Activated B cell treated with CpG ODN at 0.5 μM for 24 hours (primary cell): ENCODE results near the gene ESM1. TPM values are rescaled to one million over a fixed set of nuclear protein-coding genes. Genes with fewer than 3 reads are reported as not detected.

ENCODE experiments used
- ATAC-seq: fragments of 200-7000 bp; cut with Tn5 transposase; one replicate; pipeline ENCODE4 v1.10.0; 2021; ENCODE audit warnings: low read depth, mild to moderate bottlenecking, moderate library complexity
- CTCF ChIA-PET: fragments of 350-600 bp; sonication (Branson Sonifier 250); formaldehyde crosslinking; loops from one replicate; lab custom pipeline; 2021; ENCODE audit warnings: antibody characterized with exemption; lab: Charles Lee
- POLR2A ChIA-PET: fragments of 350-600 bp; sonication (Branson Sonifier 250); formaldehyde crosslinking; loops from one replicate; lab custom pipeline; 2021; ENCODE audit warnings: antibody characterized with exemption; lab: Charles Lee
- DNase-seq: peaks from one replicate; pipeline ENCODE4 v3.0.0; 2022
- H3K27ac Mint-ChIP-seq: one replicate; pipeline ENCODE4 v1.8.0; 2020; ENCODE audit warnings: mixed read lengths
- H3K27me3 Mint-ChIP-seq: one replicate; pipeline ENCODE4 v1.8.0; 2021; ENCODE audit warnings: mixed read lengths
- H3K36me3 Mint-ChIP-seq: one replicate; pipeline ENCODE4 v1.8.0; 2021; ENCODE audit warnings: low read depth, mixed read lengths
- H3K4me1 Mint-ChIP-seq: one replicate; pipeline ENCODE4 v1.8.0; 2021; ENCODE audit warnings: mixed read lengths
- H3K4me3 Mint-ChIP-seq: one replicate; pipeline ENCODE4 v1.8.0; 2020; ENCODE audit warnings: mild to moderate bottlenecking, mixed read lengths
- H3K9me3 Mint-ChIP-seq: one replicate; pipeline ENCODE4 v1.8.0; 2020; ENCODE audit warnings: mixed read lengths
- CTCF ChIP-seq: fragments of 200-600 bp; IDR thresholded peaks from one replicate; pipeline ENCODE4 v1.8.0; 2022; ENCODE audit warnings: antibody characterized with exemption, mild to moderate bottlenecking
- intact Hi-C: fragments of 100-400 bp; cut with micrococcal nuclease; formaldehyde crosslinking; loops from one replicate; pipeline ENCODE4 v1.15.1; 2024
- total RNA-seq: library from RNA; stranded (reverse); gene quantifications from 2 replicates; pipeline ENCODE4 v1.2.3, GENCODE V29; 2022

The ESM1 gene
- total RNA-seq, 1 donor from 2014 or later = not detected

GRCh38 chr5:54986269-54986654 lies 869 bp upstream of the ESM1 start:
- intact Hi-C loops = no loop called here
- DNase-seq (no peak), ATAC-seq (no peak)
- Mint-ChIP-seq H3K4me1 (no peaks in the 10 kb centered on the region), H3K27me3 (peaks cover 27% of the 10 kb centered on the region), H3K9me3 (no peaks in the 10 kb centered on the region), H3K36me3 (no peaks in the 10 kb centered on the region), H3K27ac (no peak overlapping the region), H3K4me3 (no peak overlapping the region)
- ChIA-PET POLR2A (no interaction called here), CTCF (no interaction called here)
- no peak for TF ChIP-seq CTCF

DNA sequence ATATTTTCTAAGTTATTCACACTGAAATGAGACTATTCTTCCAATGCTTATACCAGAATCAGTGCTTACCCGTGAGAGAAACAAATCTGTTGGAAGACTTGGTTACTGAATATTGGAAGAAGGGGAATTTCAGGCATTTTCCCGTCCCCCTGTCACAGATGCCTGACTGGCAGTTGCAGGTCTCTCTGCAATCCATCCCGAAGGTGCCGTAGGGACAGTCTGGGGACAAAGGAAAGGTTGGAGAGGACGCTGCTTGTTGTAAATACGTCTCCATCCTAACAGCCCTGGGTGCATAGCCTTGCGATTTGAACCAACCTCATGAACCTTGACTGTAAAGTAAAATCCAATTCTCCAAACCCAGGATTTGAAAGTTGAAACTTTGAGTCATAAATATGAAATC lies 3.5 kb downstream of the ESM1 start:
- Mint-ChIP-seq H3K4me1 (no peaks in the 10 kb centered on the region), H3K27me3 (peaks cover 34% of the 10 kb centered on the region), H3K4me3 (no peak overlapping the region), H3K27ac (no peak overlapping the region), H3K9me3 (no peaks in the 10 kb centered on the region), H3K36me3 (no peaks in the 10 kb centered on the region)
- CTCF ChIA-PET = no interaction called here
- intact Hi-C loops = no loop called here
- no peak for DNase-seq
- TF ChIP-seq CTCF = no peak
- POLR2A ChIA-PET = no interaction called here
- ATAC-seq = no peak

DNA sequence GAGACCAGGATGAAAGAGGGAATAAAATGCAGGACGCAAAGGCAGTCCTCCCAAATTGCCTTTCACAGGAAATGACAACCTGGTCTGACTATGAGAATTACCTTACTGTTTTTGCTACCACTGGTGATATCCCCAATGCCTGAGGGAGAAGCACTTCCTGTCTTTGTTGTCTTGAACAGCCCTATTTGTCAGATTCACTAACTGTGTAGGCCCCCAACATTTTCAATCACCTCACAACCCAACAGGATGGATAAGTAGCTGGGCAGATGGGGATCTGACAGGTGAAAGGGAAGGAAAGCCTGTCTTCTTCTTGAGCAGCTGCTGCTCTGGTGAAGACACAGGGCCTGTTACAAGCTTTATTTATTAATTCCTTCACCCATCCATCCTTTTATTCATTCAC lies 9.7 kb downstream of the ESM1 start:
- intact Hi-C loops = no loop called here
- no peak for TF ChIP-seq CTCF
- CTCF ChIA-PET = no interaction called here
- ATAC-seq (no peak), DNase-seq (no peak)
- H3K36me3 Mint-ChIP-seq = no peaks in the 10 kb centered on the region
- POLR2A ChIA-PET = no interaction called here
- H3K9me3 Mint-ChIP-seq = no peaks in the 10 kb centered on the region
- no peak overlapping the region for H3K4me3 Mint-ChIP-seq
- H3K4me1 Mint-ChIP-seq = no peaks in the 10 kb centered on the region
- H3K27me3 Mint-ChIP-seq = peaks cover 10% of the 10 kb centered on the region
- no peak overlapping the region for H3K27ac Mint-ChIP-seq

DNA sequence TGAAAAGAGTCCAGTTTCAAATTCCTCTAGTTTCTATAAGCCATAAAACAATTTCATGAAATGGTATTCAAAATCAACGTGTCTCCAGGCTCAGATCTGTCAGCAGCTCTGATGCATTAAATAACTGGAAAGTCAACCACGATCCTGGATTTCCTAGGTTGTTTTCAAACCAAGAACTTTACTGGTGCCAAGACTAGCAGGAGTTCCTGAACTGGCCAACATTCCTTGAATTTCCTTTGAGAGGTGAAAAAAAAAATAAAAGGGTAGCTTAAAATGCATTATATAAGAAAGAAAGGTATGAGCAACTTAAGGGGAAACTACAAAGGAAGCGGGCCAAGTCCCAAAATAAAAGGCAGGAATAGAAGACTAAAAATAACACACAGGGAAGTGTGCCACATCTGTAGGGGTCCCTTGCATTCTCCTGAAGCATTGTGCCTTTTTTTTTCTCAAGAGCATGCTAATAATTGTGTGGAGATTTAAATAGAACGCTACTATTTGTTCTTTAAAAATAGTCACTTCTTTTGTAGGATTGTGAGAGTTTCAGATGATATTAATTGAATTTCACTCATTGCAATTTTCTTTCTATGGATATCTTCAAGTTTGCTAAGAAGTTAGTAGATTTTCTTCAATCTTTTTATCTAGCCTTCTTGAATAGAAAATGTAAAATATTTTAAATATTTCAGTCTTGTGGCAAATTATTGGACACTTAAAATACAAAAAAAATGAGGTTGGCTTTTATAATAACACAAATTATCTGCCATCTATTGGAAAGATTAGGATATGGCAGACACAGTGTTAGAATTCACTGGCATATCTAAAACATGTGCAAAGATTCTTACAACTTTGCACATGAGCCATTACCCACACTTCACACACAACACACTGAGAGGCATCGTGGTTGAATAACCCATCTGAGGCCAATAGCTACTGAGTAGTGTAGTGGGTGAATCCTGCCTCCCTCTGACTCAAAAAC lies 15.3 kb downstream of the ESM1 start:
- DNase-seq = no peak
- ChIA-PET POLR2A (no interaction called here), CTCF (no interaction called here)
- Mint-ChIP-seq H3K27ac (no peak overlapping the region), H3K36me3 (no peaks in the 10 kb centered on the region), H3K27me3 (peaks cover 1% of the 10 kb centered on the region), H3K4me3 (no peak overlapping the region), H3K4me1 (no peaks in the 10 kb centered on the region), H3K9me3 (no peaks in the 10 kb centered on the region)
- TF ChIP-seq CTCF = no peak
- intact Hi-C loops = no loop called here
- no peak for ATAC-seq

DNA sequence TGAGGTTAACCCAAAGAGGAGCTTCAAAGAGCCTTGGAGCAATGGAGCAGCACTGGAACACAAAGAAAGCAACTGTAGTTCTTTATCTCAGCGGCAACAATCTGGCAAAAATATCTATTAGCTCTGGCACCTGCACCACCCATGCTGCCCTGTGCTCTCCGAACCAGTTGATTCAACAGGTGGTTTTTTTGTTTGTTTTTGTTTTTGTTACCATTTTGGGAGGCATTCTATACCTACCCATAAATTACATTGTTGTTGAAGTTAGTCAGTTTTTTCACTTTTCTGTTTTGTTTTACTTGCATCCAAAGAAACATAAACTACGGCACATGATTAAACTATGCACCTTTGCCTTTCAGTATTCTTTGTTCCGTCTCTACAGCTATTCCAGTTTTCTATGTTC lies 16.2 kb downstream of the ESM1 start:
- CTCF ChIA-PET = no interaction called here
- Mint-ChIP-seq H3K4me3 (no peak overlapping the region), H3K9me3 (no peaks in the 10 kb centered on the region), H3K36me3 (no peaks in the 10 kb centered on the region), H3K4me1 (no peaks in the 10 kb centered on the region), H3K27ac (no peak overlapping the region), H3K27me3 (peaks cover 1% of the 10 kb centered on the region)
- intact Hi-C loops = no loop called here
- no peak for ATAC-seq
- no peak for DNase-seq
- TF ChIP-seq CTCF = no peak
- POLR2A ChIA-PET = no interaction called here
